Daoy (cell line): ENCODE measurements around the gene DOHH. TPM values are rescaled to one million over a fixed set of nuclear protein-coding genes. Genes with fewer than 3 reads are reported as not detected.
"Not testable (repeated sequence)": the region's sequence is repeated elsewhere in the genome, so short reads cannot be mapped to it uniquely, and the experiment has no call there.

ENCODE experiments used
- DNase-seq: peaks from one replicate; pipeline ENCODE4 v3.0.0-alpha.2; 2015; ENCODE audit warnings: low read depth
- total RNA-seq: library from RNA; depleted of rRNA; stranded (reverse); fragments of >200 nt; shearing (Covaris generic); gene quantifications from 2 replicates; pipeline ENCODE4 v1.2.3, GENCODE V29; 2014

Gene DOHH
- total RNA-seq, 1 experiment from 2014 or later = 22.9 TPM

DNA sequence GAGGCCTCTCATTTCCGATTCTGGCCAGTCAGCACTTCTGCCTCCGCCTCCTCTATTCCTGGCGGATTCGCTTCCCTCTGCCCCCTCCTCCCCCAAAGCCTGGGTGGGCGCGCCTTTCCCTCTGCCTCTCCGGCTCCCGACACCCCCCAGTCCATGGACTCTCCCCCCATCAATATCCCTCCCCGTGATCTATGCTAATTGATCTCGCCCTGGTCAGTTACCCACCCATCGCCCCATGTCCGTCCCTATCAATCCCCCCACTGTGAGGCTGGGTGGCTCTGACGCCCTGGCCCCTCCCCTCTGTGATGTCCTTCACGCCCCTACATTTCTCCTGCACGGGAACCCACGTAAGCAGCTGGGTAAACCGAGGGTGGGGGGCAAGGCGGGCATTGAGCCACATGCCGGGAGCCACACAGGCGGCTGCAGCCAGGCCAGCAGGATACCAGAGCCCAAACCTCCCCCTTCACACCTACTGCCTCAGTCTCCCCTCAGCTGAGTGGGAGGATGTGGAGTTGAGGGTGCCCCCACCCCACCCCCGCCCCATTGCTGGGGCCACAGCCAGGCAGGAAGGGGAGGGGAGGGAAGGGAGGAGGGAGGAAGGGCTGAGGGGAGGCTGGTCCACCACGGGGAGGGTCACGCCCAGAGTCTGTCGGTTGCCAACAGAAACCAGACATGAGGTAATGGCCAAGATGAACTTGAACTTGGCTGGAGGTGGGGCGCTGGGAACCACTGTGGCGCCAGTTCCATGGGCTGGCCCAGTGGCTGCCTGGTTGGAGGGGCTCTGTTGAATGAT, 41.2 kb downstream of the DOHH start:
- DNase-seq = peak; percentile 89

DNA sequence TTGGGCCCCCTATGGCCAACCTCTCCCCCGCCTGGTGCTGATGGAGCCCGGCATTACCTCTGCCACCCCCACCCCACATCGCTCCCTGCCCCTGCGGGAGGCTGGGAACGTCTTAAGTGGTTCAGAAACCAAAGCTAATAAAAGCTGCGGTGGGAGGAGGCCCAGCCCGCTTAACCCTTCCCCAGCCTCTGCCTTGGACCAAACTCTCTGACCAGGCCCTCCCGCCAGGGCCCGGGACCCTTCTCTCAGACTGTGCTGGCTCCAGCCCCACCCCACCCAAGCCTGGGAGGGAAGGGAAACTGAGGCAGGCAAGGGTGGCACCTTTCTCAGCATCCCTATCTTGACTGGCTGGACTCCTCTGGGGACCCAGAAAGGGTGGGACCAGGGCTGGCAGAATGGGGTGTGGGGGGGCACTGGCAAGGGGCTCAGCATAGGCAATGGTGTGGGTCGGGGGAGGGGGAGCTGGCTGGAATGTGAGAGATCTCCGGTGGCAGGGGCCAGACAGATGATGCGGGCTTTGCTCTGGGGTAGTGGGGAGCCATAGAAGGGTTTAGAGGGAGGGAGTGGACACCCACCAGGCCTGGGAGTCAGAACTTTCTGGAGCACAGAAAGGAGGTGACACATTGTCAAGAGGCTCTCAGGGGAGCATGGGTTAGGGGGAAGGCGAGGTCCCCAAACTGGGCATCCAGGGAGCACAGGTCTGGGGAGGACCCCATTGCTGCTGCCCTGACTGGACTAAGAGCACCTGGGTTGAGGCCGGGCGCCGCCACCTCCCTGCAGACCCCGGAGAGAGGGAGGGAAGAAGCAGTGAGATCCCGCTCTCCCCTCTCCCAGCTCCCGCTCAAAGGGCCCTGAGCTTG, 42.0 kb downstream of the DOHH start:
- peak; percentile 47 for DNase-seq

DNA sequence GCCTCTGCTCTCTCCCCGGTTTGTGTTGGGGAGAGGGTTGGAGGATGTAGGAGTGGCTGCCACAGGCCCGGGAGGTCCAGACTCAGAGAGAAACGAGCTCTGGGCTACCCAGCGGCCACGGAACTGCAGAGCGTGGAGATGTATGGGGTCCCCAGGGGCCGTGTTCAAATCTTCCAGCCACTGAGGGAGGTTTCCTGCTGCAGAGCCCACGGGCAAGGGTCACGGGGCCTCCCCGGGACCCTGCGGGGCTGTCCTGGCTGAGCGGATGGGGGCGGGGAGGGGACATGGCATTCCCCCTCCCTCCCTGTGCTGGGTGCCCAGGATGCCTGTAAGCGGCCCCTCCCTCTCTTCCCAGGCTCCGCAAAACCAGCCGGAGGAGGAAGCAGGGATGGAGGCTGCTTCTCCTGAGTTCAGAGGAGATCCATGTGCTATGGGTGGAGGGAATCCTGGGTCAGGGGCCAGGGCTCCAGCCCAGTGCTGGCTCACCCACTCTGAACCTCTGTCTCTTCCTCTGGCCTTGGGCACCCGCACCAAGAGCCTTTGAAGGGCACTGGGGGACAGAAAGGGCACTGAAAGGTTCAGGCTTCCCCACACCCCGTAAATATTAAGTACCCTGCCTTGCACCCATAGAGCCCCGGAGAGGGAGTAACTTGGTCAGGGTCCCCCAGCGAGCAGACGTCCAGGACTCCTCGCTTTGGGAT, 42.8 kb downstream of the DOHH start:
- DNase-seq = no peak

DNA sequence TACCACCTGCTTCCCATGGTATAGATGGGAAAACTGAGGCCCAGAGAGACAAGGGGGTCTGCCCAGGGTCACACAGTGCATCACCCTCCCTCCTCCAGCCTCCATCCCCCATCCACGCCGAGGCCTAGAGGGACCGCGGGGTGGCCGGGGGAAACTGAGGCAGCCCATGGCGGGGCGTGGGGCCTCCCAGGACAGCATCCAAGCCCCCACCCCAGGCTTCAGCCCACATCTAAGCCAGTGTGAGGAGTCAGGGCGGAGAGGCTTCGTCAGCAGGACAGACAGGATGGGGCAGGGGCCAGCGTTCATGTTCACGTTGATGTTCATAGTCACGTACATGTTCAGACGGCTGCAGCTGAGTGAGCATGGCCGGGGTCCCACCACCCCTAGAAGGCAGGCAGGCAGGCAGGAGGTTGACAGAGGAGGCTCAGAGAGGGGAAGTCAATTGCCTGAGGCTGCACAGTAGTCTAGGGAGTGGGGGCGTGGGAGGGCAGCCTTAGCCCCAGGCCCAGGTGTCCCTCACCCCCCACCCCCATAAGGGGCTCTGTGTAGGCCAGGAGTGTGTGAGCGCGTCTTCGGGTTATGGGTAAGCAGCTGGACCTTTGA, 43.4 kb downstream of the DOHH start:
- DNase-seq = no peak

DNA sequence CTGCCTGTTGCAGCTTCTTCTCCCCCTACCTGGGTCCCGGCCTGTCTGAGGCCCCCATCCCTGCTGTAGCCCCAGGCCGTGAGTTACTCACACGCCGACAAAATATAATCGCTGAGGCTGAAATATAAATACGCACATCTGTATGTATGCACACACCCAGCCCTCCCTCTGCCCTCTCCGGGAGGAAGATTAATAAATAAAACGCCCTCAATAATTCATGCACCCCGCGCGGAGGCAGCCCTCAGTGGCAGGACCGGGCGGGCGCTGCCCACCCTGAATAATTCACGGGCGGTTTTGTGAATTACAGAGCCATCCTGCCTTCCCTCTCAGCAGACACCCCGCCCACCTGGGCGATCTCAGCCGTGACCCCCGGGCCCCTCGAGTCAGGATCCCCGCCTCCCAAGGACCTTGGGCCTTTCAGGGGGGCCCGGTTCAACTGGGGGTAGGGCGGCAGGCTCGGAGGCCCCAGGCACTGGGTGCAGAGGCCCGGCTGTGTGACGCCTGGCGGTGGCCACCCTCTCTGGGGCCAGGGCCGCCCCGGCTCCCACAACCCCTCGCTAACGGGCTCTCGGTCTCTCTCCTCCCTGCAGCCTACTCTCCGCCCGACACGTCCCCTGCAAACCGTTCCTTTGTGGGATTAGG, 44.4 kb downstream of the DOHH start:
- no peak for DNase-seq

DNA sequence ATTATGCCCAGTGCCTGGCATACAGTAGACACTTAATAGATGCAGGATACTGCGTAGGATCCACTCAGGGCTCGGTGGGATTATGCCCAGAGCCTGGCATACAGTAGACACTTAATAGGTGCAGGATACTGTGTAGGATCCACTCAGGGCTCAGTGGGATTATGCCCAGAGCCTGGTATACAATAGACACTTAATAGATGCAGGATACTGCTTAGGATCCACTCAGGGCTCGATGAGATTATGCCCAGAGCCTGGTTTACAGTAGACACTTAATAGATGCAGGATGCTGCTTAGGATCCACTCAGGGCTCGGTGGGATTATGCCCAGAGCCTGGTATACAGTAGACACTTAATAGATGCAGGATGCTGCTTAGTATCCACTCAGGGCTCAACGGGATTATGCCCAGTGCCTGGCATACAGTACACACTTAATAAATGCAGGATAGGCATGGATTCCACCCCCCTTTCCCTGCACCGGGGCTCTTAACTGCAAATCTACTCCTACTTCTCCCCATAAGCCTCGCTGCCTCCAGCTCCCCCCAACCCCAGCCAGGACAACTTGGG, 45.0 kb downstream of the DOHH start:
- DNase-seq = no peak

DNA sequence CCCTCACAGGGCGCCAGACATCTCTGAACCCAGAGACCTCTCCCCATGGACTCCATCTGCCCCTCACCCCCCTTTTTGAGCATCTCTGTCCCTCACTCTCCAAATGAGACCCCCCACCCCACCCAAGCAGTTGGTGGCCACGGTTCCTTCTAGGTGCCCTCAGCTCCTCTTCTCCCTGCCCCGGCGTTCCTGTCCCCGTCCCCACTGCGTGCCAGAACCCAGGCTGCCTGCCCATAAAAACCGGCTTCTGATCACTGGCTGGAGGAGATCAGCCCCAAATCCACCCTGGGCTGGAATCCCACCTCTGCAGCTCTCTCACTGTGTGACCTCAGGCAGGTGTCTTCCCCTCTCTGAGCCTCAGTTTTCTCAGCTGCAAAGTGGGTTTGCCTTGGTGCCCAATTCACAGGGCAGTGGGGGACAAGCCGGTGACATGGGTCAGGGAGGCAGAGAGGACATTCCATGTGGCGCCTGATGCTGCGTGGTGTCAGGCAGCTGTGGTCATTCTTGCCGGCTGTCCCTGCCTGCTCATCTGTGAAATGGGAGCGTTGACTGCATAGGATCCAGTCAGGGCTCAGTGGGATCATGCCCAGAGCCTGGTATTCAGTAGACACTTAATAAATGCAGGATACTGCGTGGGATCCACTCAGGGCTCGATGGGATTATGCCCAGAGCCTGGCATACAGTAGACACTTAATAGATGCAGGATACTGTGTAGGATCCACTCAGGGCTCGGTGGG, 45.6 kb downstream of the DOHH start:
- no peak for DNase-seq

DNA sequence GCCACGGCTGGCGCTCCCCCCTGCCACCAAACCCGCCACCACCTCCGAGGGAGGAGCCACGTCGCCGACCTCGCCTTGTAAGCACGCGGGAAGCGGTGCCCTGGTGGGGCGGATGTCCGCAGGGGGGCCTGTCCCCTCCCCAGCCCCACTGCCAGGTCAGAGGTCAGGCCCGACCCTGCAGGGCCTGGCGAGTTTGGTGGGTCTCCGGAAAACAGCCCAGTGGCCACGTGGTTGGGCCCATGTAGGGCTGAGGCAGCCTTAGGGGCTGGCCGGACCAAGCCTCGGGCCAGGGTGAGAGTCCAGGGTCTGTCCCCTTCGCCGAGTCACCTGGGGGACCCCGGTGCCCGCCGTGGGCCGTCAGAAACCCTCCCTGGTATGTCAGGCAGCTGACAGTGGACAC, 46.6 kb downstream of the DOHH start:
- no peak for DNase-seq

DNA sequence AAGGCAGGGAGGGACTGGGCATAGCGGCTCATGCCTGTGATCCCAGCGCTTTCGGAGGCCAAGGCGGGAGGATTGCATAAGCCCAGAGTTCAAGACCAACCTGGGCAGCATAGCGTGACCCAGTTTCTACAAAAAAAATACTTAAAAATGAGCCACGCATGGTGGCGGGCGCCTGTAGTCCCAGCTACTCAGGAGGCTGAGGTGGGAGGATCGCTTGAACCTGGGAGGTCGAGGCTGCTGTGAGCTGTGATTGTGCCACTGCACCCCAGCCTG, 47.6 kb downstream of the DOHH start:
- DNase-seq = not testable (repeated sequence)

DNA sequence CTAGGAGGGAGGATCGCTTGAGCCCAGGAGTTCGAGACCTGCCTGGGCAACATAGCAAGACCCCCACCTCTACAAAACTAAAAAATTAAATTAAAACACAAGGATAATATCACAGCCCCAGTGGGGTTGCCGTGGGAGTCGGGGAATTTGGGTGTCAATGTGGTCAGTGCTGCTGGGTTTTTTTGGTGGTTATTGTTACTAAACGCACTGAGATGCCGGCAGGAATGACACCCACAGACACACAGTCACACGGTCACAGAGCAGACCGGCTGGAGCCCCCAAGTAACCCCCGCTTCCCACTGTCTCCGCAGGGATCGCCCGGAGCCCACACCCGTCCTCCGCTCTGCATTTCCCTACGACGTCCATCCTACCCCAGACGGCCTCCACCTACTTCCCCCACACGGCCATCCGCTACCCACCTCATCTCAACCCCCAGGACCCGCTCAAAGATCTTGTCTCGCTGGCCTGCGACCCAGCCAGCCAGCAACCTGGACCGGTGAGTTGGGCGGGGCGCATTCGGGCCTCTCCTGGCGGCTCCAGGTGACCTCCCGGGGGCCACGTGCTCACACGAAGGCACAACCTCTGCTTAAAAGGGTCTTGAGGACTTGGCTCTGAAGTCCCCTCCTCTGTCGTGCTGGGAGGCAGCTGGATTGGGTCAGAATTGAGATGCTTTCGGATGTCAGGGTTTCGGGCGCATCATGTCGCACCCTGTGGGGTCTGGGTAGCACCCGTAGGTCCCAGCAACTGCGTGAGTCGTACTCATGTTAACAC, 48.1 kb downstream of the DOHH start:
- DNase-seq = no peak

DNA sequence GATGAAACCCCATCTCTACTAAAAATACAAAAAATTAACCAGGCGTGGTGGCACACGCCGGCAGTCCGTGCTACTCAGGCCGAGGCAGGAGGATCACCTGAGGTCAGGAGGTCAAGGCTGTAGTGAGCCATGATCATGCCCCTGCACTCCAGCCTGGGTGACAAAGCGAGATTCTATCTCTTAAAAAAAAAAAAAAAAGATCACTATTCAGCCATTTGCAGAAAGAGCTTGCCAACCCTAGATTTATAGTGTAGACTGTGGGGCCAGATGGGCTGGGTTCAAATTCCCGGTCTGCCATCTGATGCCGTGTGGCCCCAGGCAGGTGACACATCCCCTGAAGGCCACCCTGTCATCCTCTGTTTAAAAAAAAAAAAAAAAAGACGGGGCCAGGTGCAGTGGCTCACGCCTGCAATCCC, 49.0 kb downstream of the DOHH start:
- no peak for DNase-seq

DNA sequence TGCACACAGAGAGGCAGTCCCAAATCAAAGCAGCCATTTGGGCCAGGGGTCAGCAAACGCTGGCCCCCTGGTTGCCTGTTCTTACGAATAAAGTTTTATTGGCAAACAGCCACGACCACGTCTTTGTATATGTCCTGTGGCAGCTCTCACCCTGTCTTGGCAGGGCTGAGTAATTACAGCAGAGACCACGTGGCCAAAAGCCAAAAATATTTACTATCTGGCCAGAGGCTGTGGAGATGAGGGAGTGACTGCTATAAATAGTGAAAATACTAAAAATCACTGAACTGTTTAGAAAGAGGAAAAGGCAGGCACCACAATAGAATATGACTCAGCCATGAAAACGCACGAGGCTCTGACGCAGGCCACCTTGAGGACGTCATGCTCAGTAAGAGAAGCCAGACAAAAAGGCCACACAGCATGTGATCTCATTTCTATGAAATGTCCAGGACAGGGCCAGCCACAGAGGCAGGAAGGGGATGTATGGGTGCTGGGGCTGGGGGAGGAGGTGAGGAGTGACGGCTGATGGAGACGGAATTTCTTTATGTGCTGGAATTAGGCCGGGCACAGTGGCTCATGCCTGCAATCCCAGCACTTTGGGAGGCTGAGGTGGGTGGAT, 49.6 kb downstream of the DOHH start:
- peak; percentile 95 for DNase-seq

DNA sequence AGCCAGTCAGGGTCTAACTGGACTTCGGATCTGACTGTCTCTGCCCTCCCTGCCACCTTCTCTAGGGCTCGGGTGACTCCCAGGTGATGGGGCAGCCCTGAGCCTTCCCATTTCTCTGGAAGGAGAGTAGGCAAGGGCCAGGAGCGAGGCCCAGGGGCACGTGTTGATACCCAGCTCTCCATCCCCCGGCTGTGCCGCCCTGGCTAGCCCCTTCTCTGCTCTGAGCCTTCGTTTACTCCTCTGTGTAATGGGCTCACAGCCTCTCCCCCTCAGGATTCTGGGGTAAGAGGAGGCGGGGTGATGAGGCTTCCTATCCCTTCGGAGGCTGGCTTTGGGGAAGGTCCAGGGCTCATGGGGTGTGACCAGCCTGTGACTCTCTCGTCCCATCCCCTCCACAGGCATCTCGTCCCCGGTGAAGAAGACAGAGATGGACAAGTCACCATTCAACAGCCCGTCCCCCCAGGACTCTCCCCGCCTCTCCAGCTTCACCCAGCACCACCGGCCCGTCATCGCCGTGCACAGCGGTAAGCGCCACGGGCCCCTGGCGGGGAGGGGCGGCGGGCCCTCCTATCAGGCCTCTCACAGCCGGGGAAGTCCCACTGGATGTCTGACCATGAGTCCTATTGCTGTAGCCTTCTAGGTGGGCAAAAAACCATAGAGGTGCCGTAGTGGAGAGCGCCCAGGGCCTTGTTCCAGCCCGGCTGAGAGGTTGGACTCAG, 51.7 kb downstream of the DOHH start:
- DNase-seq = no peak

DNA sequence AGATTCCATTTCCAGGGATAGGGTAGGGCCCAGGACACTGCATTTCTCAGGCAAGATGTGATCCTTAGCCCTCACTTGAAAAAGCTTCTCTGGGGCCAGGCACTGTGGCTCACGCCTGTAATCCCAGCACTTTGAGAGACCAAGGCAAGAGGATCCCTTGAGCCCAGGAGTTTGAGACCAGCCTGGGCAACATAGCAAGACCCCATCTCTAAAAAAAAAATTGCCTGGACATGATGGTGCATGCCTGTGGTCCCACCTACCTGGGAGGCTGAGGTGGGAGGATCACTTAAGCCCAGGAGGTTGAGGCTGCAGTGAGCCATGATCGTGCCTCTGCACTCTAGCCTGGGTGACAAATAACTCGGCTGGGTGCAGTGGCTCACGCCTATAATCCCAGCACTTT, 53.8 kb downstream of the DOHH start:
- DNase-seq = not testable (repeated sequence)

DNA sequence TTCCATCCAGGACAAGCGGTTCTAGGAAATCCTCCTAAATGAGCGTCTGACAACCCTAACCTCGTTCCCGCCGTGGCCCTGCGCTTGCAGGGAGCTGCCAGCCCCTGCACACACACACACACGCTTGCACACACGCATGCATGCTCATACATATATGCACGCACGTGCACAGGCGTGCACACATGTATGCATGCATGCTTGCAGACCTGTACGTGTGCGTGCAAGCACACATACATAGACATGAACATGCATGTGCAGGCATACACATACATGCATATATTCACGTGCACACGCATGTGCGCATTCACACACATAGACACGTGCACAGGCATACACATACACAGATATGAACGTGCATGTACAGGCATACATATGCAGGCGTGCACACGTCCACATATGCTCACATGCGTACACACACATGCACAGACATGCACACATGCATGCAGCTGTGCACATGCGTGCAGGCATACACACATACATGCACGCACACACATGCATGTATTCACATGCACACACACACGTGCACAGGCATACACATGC, 55.7 kb downstream of the DOHH start:
- no peak for DNase-seq

DNA sequence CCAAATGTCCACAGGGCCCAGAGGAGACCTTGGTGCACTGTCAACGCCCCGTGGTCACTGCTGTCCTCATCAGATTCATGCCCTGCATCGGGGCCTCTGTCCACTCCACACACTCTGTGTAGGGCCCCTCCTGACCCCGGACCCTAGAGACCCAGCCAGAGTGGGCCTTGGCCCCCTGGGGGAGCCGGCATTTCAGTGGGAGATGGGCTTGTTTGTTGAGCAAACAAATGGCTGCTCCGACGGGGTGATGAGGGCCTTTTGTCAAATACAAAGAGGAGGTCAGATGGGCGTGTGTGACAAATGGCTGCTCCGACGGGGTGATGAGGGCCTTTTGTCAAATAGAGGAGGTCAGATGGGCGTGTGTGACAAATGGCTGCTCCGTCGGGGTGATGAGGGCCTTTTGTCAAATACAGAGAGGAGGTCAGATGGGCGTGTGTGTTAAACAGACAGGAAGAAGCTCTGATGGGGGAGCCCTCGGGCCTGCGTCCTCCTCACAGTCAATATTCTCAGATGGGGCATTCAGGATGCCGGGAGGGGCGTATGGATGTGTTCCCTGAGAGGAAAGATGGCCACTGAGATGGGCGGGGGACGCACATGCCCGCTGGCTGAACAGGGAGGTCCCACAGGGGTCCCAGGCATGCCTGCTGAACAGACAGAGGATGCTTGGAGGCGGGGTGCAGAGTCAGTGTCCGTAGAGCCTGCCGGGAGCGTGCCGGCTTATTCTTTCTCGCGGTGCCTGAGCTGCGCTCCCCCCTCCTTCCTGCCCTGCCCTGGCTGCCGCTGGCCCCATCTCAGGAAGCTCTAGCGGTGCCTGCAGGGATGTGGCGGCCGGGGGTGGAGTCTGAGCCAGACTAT, 56.4 kb downstream of the DOHH start:
- DNase-seq = no peak

DNA sequence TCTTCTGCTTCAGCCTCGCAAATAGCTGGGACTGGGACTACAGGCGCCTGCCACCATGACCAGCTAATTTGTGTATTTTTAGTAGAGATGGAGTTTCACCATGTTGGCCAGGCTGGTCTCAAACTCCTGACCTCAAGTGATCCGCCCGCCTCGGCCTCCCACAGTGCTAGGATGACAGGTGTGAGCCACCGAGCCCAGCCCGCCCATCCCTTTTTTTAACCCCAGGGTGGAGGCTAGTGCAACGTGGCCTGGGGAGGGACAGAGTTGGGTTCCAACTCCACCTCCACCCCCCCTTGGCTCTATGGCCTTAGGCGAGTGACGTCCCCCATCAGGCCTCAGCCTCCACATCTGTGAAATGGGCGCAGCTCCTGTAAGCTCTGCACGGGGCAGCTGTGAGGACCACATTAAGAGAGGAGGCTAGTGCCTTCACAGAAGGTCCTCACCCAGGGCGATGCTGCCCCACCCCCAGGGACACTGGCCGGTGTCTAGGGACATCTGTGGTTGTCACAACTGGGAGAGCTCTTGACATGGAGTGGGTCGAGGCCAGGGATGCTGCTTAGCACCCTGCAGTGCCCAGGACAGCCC, 57.9 kb downstream of the DOHH start:
- DNase-seq = no peak
